AG10803 (cell line): ENCODE data around the gene AJUBA.
A peak's percentile ranks its signal among the peaks of the same experiment; 100 is the strongest.
"Not testable (repeated sequence)": the region's sequence is repeated elsewhere in the genome, so short reads cannot be mapped to it uniquely, and the experiment has no call there.

Source experiments
- DNase-seq: peaks from one replicate; pipeline ENCODE4 v3.0.0; 2010; ENCODE audit warnings: low read depth
- H3K4me3 ChIP-seq: 2 replicates; pipeline ENCODE4 v1.5.1; 2011; ENCODE audit warnings: mild to moderate bottlenecking, low read length, control low read depth
- CTCF ChIP-seq: conservative IDR thresholded peaks from 2 replicates; pipeline ENCODE4 v1.5.1; 2011; ENCODE audit warnings: mild to moderate bottlenecking, low read length, control low read depth, inconsistent platforms

AJUBA gene

DNA sequence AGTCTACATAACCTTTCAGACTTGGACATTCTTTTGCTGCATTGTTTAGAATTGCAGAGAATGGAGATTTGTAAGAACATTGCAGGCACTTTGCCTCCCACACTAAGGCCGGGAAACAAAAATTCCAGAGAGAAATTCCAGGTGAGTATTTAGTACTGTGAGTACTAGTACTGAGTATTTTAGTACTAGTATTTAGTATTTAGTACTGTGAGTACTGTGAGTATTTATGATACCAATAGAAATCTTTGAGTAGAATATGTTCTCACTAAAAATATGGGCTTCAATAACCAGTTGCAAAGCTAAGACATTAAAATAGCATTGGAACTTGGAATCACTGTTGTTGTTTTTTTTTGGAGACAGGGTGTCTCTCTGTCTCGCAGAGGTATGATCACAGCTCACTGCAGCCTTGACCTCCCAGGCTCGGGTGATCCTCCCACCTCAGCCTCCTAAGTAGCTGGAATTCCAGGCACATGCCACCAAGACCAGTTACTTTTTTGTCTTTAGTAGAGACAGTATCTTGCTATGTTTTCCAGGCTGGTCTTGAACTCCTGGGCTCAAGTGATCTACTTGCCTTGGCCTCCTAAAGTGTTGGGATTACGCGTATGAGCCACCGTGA is 20.2 kb downstream of the AJUBA start:
- no peak for DNase-seq
- H3K4me3 ChIP-seq = no peak overlapping the region
- no peak for TF ChIP-seq CTCF

DNA sequence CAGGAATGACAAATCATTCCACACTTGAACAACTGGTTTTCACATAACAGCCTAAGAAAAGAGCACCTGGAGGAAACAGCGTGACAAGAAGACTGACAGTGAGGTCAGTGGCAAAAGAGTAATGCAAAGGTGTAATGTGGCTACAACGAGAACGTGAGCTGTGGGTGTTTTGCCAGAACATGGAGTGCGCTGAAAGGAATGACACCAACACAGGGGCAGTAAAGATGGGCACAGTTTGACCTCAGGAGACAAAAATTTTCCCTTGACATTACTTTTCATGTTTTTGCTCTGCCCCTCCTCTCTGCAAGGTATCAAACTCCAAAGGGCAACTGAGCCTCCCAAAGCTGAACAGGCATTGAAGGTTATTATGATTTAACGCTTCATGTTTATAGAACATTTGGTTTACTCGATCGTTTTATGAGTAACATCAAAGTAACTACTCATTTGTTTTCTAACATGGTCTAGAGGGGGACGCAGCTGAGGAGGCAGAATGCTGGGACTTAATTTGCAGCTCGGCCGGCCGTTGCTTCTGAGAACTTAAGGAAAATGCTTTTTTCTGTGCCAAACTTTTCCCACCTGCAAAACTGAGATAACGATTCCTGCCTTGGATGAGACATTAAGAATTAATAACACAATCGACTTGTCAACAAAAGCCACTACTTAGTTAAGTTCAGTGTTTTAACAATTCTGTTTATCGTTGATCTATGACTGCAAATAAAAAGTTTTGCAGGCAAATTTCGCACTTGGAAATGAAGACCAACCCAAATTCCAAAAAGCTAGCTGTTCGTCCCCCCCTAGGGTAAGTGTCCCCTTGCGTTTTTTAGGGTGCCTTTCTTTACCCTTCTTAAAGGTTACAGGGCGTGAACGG is 26.4 kb downstream of the AJUBA start:
- peak overlapping the region; percentile 71 for H3K4me3 ChIP-seq
- no peak for TF ChIP-seq CTCF
- no peak for DNase-seq

GRCh38 chr14:22952418-22952817 is 29.9 kb downstream of the AJUBA start:
- no peak overlapping the region for H3K4me3 ChIP-seq
- DNase-seq = no peak
- no peak for TF ChIP-seq CTCF

DNA sequence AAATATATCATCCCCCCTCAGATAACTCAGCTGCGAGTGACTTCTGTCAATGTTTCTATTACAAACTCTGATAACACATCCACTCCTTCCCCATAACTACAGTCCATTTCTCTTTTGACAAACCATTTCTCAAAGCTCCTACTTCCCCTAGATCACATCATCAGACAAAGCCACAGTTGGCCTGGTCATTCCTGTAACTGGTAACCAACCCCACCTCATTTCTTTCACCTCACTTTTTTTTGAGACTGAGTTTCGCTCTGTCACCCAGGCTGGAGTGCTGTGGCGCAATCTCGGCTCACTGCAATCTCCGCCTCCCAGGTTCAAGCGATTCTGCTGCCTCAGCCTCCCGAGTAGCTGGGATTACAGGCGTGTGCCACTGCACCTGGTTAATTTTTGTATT is 30.6 kb downstream of the AJUBA start:
- DNase-seq, H3K4me3 ChIP-seq: not testable (repeated sequence)

- no peak for TF ChIP-seq CTCF
- DNase-seq = no peak
- H3K4me3 ChIP-seq = no peak overlapping the region
Observed at GRCh38 chr14:22945642-22946041, 36.7 kb downstream of the AJUBA start.

- TF ChIP-seq CTCF = no peak
- no peak overlapping the region for H3K4me3 ChIP-seq
- DNase-seq = peak; percentile 44
Observed at GRCh38 chr14:22939684-22940083, 42.7 kb downstream of the AJUBA start.

GRCh38 chr14:22935156-22935555 is 47.2 kb downstream of the AJUBA start:
- TF ChIP-seq CTCF = no peak
- no peak for DNase-seq

More at GRCh38 chr14:22935156-22935555, 47.2 kb downstream of the AJUBA start:
- H3K4me3 ChIP-seq = no peak overlapping the region
